NCI-H2196 treated with DMSO at 0.1 percent for 48 hours (cell line): ENCODE data around the gene SPOCK2.
"Not testable (repeated sequence)": the region's sequence is repeated elsewhere in the genome, so short reads cannot be mapped to it uniquely, and the experiment has no call there.

Experiments used
- DNase-seq: peaks from one replicate; lab custom pipeline; 2025; ENCODE audit not compliant: unreplicated experiment; lab: John Stamatoyannopoulos, UW

The SPOCK2 gene

GRCh38 chr10:72032409-72033162 lies 55.8 kb downstream of the SPOCK2 start:
- DNase-seq, result not testable (repeated sequence)

- no peak for DNase-seq
Observed at GRCh38 chr10:72031706-72032105, 56.6 kb downstream of the SPOCK2 start.

- DNase-seq, result no peak
Observed at GRCh38 chr10:72030762-72031543, 57.4 kb downstream of the SPOCK2 start.

GRCh38 chr10:72029414-72029813 lies 58.9 kb downstream of the SPOCK2 start:
- no peak for DNase-seq

GRCh38 chr10:72027498-72027897 lies 60.9 kb downstream of the SPOCK2 start:
- no peak for DNase-seq

GRCh38 chr10:72026278-72027111 lies 61.9 kb downstream of the SPOCK2 start:
- DNase-seq, result no peak

GRCh38 chr10:72025832-72026231 lies 62.5 kb downstream of the SPOCK2 start:
- no peak for DNase-seq

GRCh38 chr10:72025400-72025799 lies 63.0 kb downstream of the SPOCK2 start:
- DNase-seq, result no peak

- no peak for DNase-seq
Observed at GRCh38 chr10:72024596-72024995, 63.8 kb downstream of the SPOCK2 start.

GRCh38 chr10:72022228-72022627 lies 66.1 kb downstream of the SPOCK2 start:
- DNase-seq, result no peak

GRCh38 chr10:72020914-72021809 lies 67.2 kb downstream of the SPOCK2 start:
- DNase-seq, result no peak

- no peak for DNase-seq
Observed at GRCh38 chr10:72019085-72019876, 69.1 kb downstream of the SPOCK2 start.

- DNase-seq, result no peak
Observed at GRCh38 chr10:72016608-72017300, 71.6 kb downstream of the SPOCK2 start.

GRCh38 chr10:72015841-72016240 lies 72.5 kb downstream of the SPOCK2 start:
- DNase-seq, result no peak

GRCh38 chr10:72014785-72015480 lies 73.4 kb downstream of the SPOCK2 start:
- DNase-seq, result no peak

- no peak for DNase-seq
Observed at GRCh38 chr10:72014197-72014596, 74.2 kb downstream of the SPOCK2 start.

- DNase-seq, result no peak
Observed at GRCh38 chr10:72013202-72013945, 75.0 kb downstream of the SPOCK2 start.

- DNase-seq, result no peak
Observed at GRCh38 chr10:72012796-72013195, 75.6 kb downstream of the SPOCK2 start.
